Measurements from ENCODE around the gene PTGDR2. TPM values are rescaled to one million over a fixed set of nuclear protein-coding genes. Genes with fewer than 3 reads are reported as not detected.

Gene PTGDR2
- total RNA-seq, 4 donors from 2014 or later = 0.37 to 2.2 (median 0.58) TPM

DNA sequence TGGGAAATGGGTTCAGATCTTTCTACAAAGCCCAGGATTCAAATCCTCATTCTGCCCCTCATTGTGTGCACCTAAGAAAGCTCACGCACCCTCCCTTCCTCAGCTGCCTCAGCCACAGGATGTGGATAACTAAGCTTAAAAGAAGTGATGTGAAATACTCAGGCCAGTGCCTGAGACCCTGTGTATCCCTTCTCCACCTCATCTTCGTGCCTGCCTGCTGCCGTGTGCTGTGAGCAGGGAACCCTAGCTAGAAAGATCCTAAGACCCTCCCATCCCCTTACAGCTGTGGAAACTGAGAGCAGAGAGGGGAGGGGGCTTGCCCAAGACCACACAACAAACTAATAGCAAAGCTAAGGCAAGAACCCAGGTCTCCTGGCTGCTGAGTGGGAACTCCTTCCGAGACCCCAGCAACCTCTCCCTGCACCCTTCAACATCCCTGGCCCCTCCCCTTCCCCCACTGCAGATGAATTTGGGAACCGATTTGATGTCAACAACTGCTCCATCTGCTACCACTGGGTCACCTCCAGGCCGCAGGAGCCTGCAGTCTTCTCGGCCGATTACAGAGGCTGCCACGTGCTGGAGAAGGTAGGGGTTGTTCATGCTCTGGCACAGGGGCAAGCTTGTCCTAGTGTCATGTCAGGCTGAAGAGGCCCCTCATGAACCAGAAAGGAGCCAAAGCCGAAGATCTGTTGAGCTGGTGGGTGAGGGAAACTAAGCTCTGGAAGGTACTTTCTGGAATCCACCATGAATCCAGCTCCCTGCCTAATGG, 13.1 kb upstream of the PTGDR2 start:
- Histone ChIP-seq H3K9me3 (no peaks in the 10 kb centered on the region), H3K27me3 (no peaks in the 10 kb centered on the region), H3K27ac (no peak overlapping the region), H3K4me1 (peaks cover 0 to 44% (median 6%) of the 10 kb centered on the region in 3 donors), H3K36me3 (no peaks in the 10 kb centered on the region), H3K4me3 (no peak overlapping the region)
- ATAC-seq = no peak
- WGBS, 2 donors (ENCODE audit: low coverage in 1 of 2) = 71 to 80% methylated on average over 2 to 6 of the region's 10 CpGs
- TF ChIP-seq, protein P1, sequence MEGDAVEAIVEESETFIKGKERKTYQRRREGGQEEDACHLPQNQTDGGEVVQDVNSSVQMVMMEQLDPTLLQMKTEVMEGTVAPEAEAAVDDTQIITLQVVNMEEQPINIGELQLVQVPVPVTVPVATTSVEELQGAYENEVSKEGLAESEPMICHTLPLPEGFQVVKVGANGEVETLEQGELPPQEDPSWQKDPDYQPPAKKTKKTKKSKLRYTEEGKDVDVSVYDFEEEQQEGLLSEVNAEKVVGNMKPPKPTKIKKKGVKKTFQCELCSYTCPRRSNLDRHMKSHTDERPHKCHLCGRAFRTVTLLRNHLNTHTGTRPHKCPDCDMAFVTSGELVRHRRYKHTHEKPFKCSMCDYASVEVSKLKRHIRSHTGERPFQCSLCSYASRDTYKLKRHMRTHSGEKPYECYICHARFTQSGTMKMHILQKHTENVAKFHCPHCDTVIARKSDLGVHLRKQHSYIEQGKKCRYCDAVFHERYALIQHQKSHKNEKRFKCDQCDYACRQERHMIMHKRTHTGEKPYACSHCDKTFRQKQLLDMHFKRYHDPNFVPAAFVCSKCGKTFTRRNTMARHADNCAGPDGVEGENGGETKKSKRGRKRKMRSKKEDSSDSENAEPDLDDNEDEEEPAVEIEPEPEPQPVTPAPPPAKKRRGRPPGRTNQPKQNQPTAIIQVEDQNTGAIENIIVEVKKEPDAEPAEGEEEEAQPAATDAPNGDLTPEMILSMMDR (IDR thresholded peaks at IDR 0.05) = no peak
- TF ChIP-seq POLR2AphosphoS5 (IDR thresholded peaks at IDR 0.05) (no peak), EP300 (IDR thresholded peaks at IDR 0.05) (no peak), POLR2A (IDR thresholded peaks at IDR 0.05) (no peak)

DNA sequence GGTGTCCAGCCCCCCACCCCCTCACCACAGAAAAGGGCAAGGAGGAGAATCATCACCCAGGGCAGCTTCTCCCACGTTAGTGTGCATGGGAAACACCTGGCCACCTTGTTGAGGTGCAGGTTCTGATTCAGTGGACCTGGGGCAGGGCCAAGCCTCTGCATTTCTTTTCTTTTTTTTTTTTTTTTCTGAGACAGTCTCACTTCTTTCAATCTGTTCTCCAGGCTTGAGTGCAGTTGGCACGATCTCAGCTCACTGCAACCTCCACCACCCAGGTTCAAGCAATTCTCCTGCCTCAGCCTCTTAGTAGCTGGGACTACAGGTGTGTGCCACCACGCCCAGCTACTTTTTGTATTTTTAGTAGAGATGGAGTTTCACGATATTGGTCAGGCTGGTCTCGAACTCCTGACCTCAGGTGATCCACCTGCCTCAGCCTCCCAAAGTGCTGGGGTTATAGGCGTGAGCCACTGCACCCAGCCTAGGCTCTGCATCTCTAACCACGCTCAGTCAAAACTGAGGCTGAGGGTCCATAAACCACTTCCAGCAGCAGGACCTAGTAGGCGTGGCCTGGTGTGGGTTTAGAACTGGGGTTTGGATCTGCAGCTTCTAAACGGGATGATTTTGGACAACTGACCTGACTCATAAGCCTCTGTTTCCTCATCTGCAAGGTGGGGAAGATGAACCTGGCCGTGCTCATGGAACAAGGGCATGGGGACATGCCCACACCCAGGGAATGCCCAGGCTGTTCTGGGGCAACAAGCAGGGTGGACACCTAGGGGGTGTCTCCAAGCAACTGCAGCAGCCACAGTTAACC, 12.3 kb upstream of the PTGDR2 start:
- no peaks in the 10 kb centered on the region for H3K36me3 ChIP-seq
- no peak for TF ChIP-seq POLR2A (IDR thresholded peaks at IDR 0.05)
- TF ChIP-seq POLR2AphosphoS5 (IDR thresholded peaks at IDR 0.05) = no peak
- no peak for TF ChIP-seq EP300 (IDR thresholded peaks at IDR 0.05)
- TF ChIP-seq, protein P1 (IDR thresholded peaks at IDR 0.05) = no peak
- ATAC-seq = no peak
- H3K9me3 ChIP-seq = no peaks in the 10 kb centered on the region
- no peak overlapping the region for H3K4me3 ChIP-seq
- H3K4me1 ChIP-seq = peaks cover 0 to 36% (median 6%) of the 10 kb centered on the region in 3 donors
- H3K27me3 ChIP-seq = no peaks in the 10 kb centered on the region
- 72 to 92% methylated on average over 2 to 5 of the region's 10 CpGs for WGBS, 2 donors (ENCODE audit: low coverage in 1 of 2)
- H3K27ac ChIP-seq = no peak overlapping the region

DNA sequence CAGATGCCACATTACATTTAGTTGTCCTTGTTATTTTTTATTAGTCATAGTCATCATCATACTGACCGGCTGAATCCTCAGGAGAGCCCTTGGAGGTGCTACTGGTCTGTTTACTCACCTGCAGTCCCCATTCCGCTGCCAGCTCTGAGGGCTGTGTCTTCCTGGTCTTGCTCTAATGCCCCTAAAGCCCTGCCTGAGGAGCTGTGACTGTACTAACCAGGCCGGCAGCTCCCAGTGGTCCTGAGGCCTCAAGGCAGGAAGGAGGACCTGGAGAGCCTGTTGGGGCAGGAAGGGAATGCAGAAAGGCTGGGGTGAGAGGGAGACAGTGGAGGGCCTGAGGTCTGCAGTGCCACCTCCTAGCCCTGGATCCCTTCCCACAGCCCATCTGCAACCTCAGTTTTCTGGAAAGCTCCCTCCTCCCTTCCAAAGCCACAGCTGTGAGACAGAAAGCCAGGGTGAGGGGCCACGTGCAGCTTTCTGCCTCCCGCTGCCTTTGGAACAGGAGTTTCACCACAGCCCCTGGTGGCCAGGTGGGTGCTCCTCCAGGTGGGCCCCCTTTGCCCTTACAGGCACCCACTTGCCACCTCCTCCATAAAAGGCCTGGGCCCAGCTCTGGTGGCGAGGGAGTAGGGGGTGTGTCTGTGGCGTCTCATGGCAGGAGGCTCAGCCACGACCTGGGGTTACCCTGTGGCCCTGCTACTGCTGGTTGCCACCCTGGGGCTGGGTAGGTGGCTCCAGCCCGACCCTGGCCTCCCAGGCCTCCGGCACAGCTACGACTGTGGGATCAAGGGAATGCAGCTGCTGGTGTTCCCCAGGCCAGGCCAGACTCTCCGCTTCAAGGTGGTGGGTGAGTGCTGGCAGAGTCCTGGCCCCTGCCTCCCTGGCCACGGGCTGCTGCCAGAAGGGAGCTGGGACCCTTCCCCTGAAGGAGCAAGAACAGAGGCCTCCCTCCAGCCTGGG, 11.4 kb upstream of the PTGDR2 start, which contains the start of gene ZP1:
TSS of gene ZP1 (plus strand) at position 632 of the 960 bp plus-strand sequence. CDS start at position 652, 20 bp downstream.
- 71 to 74% methylated on average over 2 to 4 of the region's 13 CpGs for WGBS, 2 donors (ENCODE audit: low coverage in 1 of 2)
- Histone ChIP-seq H3K27ac (no peak within 1 kb of the TSS), H3K27me3 (no peaks in the 10 kb centered on the region), H3K9me3 (no peaks in the 10 kb centered on the region), H3K4me3 (no peak within 1 kb of the TSS), H3K4me1 (peaks cover 0 to 27% (median under 1%) of the 10 kb centered on the region in 3 donors), H3K36me3 (no peaks in the 10 kb centered on the region)
- no peak for ATAC-seq
- no peak for TF ChIP-seq EP300 (IDR thresholded peaks at IDR 0.05)
- TF ChIP-seq POLR2AphosphoS5 (IDR thresholded peaks at IDR 0.05) = no peak
- TF ChIP-seq, protein P1 (IDR thresholded peaks at IDR 0.05) = no peak

DNA sequence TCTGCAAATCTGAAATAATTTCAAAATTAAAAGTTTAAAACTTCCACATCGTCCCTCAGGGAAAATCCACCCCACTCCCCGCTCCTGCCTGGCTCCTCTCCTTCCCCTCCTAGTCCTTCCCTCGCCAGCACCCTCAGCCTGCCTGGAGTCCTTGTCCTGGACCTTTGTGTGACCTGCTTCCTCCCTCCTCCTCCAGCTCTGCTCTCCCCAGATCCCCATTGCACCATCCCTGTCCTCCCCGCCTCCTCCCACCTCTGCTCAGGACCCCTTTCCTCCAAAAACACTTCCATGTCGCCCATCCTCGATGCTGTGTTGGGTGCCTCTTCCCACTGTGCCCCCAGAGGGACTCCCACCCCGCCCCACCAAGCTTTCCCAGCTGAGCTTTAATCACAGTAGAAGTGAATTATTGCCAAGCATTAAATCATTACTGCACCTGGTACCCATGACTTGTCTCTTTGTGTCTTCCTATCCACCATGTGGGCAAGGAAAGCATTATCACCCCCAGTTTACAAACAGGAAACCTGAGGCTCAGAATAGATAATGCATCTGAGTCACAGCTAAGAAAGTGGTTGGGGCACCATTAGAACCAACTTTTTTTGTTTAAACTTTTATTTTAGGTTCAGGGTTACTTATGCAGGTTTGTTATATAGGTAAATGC, 9.2 kb upstream of the PTGDR2 start:
- ATAC-seq = no peak
- Histone ChIP-seq H3K4me1 (peaks cover 0 to 5% (median 0%) of the 10 kb centered on the region in 3 donors), H3K27ac (no peak overlapping the region), H3K4me3 (no peak overlapping the region), H3K27me3 (peaks cover 4% of the 10 kb centered on the region), H3K36me3 (no peaks in the 10 kb centered on the region), H3K9me3 (no peaks in the 10 kb centered on the region)
- TF ChIP-seq EP300 (IDR thresholded peaks at IDR 0.05) = no peak
- TF ChIP-seq POLR2A (IDR thresholded peaks at IDR 0.05) = no peak
- no peak for TF ChIP-seq POLR2AphosphoS5 (IDR thresholded peaks at IDR 0.05)
- TF ChIP-seq, protein P1 (IDR thresholded peaks at IDR 0.05) = no peak
- WGBS, 2 donors (ENCODE audit: low coverage in 1 of 2) = 76 to 78% methylated on average over 4 to 6 of the region's 7 CpGs

Data from gastroesophageal sphincter (tissue), 4 donors.